Parathyroid adenoma (tissue), 2 donors: ENCODE measurements around the gene C14orf132.

Experiments used
- H2AFZ ChIP-seq: fragments of 300-600 bp; sonication (generic); one replicate; pipeline ENCODE4 v1.7.0; 2017; ENCODE audit warnings: antibody characterized with exemption, mild to moderate bottlenecking
- H3K27ac ChIP-seq: fragments of 300-600 bp; sonication (generic); one replicate; pipeline ENCODE4 v1.7.0; 2017
- H3K27me3 ChIP-seq: fragments of 300-600 bp; sonication (generic); one replicate; pipeline ENCODE4 v1.7.0; 2017; ENCODE audit warnings: low read length; ENCODE audit not compliant: control insufficient read depth, insufficient read depth
- H3K36me3 ChIP-seq: fragments of 300-600 bp; sonication (generic); one replicate; pipeline ENCODE4 v1.7.0; 2017; ENCODE audit warnings: low read length; ENCODE audit not compliant: control insufficient read depth, insufficient read depth
- H3K4me1 ChIP-seq: fragments of 300-600 bp; sonication (generic); one replicate; pipeline ENCODE4 v1.7.0; 2017; ENCODE audit warnings: control low read depth
- H3K4me2 ChIP-seq: fragments of 300-600 bp; sonication (generic); one replicate; pipeline ENCODE4 v1.7.0; 2017; ENCODE audit warnings: low read length
- H3K4me3 ChIP-seq: fragments of 300-600 bp; sonication (generic); one replicate; pipeline ENCODE4 v1.7.0; 2017; ENCODE audit warnings: low read depth, low read length
- H3K79me2 ChIP-seq: fragments of 300-600 bp; sonication (generic); one replicate; pipeline ENCODE4 v1.7.0; 2017; ENCODE audit warnings: control low read depth
- H3K9ac ChIP-seq: fragments of 300-600 bp; sonication (generic); one replicate; pipeline ENCODE4 v1.7.0; 2017; ENCODE audit warnings: mild to moderate bottlenecking
- H3K9me3 ChIP-seq: fragments of 300-600 bp; sonication (generic); one replicate; pipeline ENCODE4 v1.7.0; 2017; ENCODE audit warnings: low read length; ENCODE audit not compliant: control insufficient read depth
- CTCF ChIP-seq: fragments of 300-600 bp; sonication (generic); IDR thresholded peaks from one replicate; pipeline ENCODE4 v1.7.0; 2017; ENCODE audit warnings: antibody characterized with exemption, mild to moderate bottlenecking
- donor health status: primary hyperparathyroidism.

C14orf132 gene

GRCh38 chr14:96114002-96114401 is 74.8 kb downstream of the C14orf132 start:
- Histone ChIP-seq H3K4me1 (no peaks in the 10 kb centered on the region), H3K4me3 (no peak overlapping the region), H3K27me3 (no peaks in the 10 kb centered on the region), H3K27ac (no peak overlapping the region), H3K9ac (no peak overlapping the region), H3K36me3 (no peaks in the 10 kb centered on the region), H2AFZ (no peak overlapping the region), H3K4me2 (no peak overlapping the region), H3K9me3 (no peaks in the 10 kb centered on the region), H3K79me2 (no peaks in the 10 kb centered on the region)
- TF ChIP-seq CTCF, result no peak

- H3K4me1 ChIP-seq, result no peaks in the 10 kb centered on the region
- H3K4me2 ChIP-seq, result no peak overlapping the region
- no peak overlapping the region for H3K4me3 ChIP-seq
- no peaks in the 10 kb centered on the region for H3K36me3 ChIP-seq
- no peaks in the 10 kb centered on the region for H3K9me3 ChIP-seq
- H3K79me2 ChIP-seq, result no peaks in the 10 kb centered on the region
- H3K27me3 ChIP-seq, result no peaks in the 10 kb centered on the region
- no peak overlapping the region for H2AFZ ChIP-seq
- TF ChIP-seq CTCF, result no peak
- no peak overlapping the region for H3K27ac ChIP-seq
- H3K9ac ChIP-seq, result no peak overlapping the region
These were observed 78.1 kb downstream of the C14orf132 start for GRCh38 chr14:96117101-96117897.

DNA sequence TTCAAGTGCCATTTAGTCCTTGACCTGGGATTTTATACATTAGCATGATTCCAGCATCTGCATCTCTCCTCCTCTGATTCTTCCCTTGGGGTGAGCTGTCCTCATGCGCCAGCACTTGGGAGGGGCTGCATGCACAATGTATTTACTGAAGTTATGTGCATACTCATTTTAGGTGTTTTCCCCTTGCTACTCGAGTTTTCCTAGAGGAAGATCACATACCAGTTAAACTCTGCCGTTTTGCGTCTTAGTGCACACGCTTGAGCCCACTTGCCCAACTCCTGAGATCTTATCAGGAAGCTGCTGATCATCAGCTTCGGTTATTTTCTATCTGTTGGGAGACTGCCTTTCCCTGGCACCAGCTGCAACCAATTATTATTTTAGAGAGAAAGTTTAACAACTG is 78.8 kb downstream of the C14orf132 start:
- H3K4me2 ChIP-seq, result no peak overlapping the region
- no peak overlapping the region for H3K27ac ChIP-seq
- no peaks in the 10 kb centered on the region for H3K79me2 ChIP-seq
- no peaks in the 10 kb centered on the region for H3K36me3 ChIP-seq
- no peak for TF ChIP-seq CTCF
- H3K4me1 ChIP-seq, result no peaks in the 10 kb centered on the region
- no peaks in the 10 kb centered on the region for H3K9me3 ChIP-seq
- no peak overlapping the region for H3K9ac ChIP-seq
- no peak overlapping the region for H3K4me3 ChIP-seq
- no peaks in the 10 kb centered on the region for H3K27me3 ChIP-seq
- H2AFZ ChIP-seq, result no peak overlapping the region

GRCh38 chr14:96118391-96118790 is 79.2 kb downstream of the C14orf132 start:
- no peak overlapping the region for H3K27ac ChIP-seq
- H3K36me3 ChIP-seq, result no peaks in the 10 kb centered on the region
- H3K9me3 ChIP-seq, result no peaks in the 10 kb centered on the region
- no peak for TF ChIP-seq CTCF
- no peaks in the 10 kb centered on the region for H3K4me1 ChIP-seq
- H3K9ac ChIP-seq, result no peak overlapping the region
- H3K4me3 ChIP-seq, result no peak overlapping the region
- no peaks in the 10 kb centered on the region for H3K27me3 ChIP-seq
- no peaks in the 10 kb centered on the region for H3K79me2 ChIP-seq
- H2AFZ ChIP-seq, result no peak overlapping the region
- H3K4me2 ChIP-seq, result no peak overlapping the region

DNA sequence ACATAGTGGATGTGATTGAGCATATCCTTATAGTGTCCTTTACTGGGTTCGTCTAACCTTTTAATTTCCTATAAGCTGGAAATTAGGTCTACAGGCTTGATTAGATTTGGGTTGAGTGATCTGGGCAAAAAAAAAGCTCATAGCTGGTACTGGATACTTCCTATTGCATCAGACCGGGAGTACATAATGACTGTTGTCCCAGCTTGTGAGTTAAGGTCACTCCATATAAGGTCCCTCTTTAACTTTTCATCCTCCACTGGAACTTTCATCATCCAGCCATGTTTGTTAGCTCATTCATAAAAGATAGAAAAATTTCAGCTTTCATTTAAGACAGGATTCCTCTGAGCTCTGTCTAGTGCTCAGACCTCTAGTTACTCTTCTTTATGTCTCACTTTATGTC is 80.8 kb downstream of the C14orf132 start:
- H3K36me3 ChIP-seq, result no peaks in the 10 kb centered on the region
- no peaks in the 10 kb centered on the region for H3K27me3 ChIP-seq
- H3K4me1 ChIP-seq, result no peaks in the 10 kb centered on the region
- no peak overlapping the region for H3K4me3 ChIP-seq
- H3K27ac ChIP-seq, result no peak overlapping the region
- H2AFZ ChIP-seq, result no peak overlapping the region
- no peak overlapping the region for H3K4me2 ChIP-seq
- TF ChIP-seq CTCF, result no peak
- H3K79me2 ChIP-seq, result no peaks in the 10 kb centered on the region
- H3K9me3 ChIP-seq, result no peaks in the 10 kb centered on the region
- H3K9ac ChIP-seq, result no peak overlapping the region
